ENCODE data around the gene DLG4.

DNA sequence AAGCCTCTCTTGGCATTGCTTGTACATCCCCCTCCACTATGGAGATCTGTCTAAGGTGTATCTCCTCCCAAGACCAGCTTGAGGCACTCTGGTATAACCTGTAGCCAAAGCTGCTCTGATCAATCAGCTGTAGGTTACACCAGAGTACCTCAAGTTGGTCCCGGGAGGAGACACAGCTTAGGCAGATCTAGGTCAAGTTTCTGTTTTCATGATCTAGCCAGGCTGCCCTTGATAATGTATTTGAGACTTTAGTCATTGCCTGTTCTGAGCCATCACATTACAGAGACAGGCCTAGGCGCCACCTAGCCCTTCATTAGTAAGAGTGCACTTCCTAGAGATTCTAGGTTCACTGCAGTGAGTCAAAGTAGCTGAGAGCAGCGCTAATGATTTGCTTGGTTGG, 71.9 kb downstream of the DLG4 start:
- TF ChIP-seq POLR2A (IDR thresholded peaks at IDR 0.05; ENCODE audit: low read length) (no peak), GATA1 (IDR thresholded peaks at IDR 0.05; ENCODE audit: low read depth, low read length) (no peak)

Measured in erythroblast (primary cell).